ENCODE results near the gene FLNB. TPM values are rescaled to one million over a fixed set of nuclear protein-coding genes. Genes with fewer than 3 reads are reported as not detected.

The FLNB gene
- total RNA-seq, 4 donors from 2014 or later = 61.9 to 114 (median 89.9) TPM

- WGBS = 67% methylated on average over 2 of the region's 2 CpGs
- intact Hi-C loops (cut with DNase I) = loop anchor here (5.0 to 10.0 kb wide), 4 partner anchors 97 to 299 kb away; partner anchors contain the start of genes HTD2 and RPP14
- Histone ChIP-seq H3K27ac (replicated peaks in 1 of 4) (peak overlapping the region; percentile 40 to 92 (median 70)), H3K27me3 (no peaks in the 10 kb centered on the region), H3K4me1 (peaks cover 13 to 30% (median 22%) of the 10 kb centered on the region in 4 donors), H3K36me3 (no peaks in the 10 kb centered on the region), H3K9me3 (no peaks in the 10 kb centered on the region), H3K4me3 (no peak overlapping the region)
- TF ChIP-seq CTCF (IDR thresholded peaks at IDR 0.05) (no peak), POLR2AphosphoS5 (IDR thresholded peaks at IDR 0.05) (no peak), POLR2A (IDR thresholded peaks at IDR 0.05; ENCODE audit: low read depth) (no peak), EP300 (IDR thresholded peaks at IDR 0.05) (no peak)
- no peak for DNase-seq (ENCODE audit: extremely low spot score)
Observed at GRCh38 chr3:58005669-58006068, 2.6 kb upstream of the FLNB start.

GRCh38 chr3:58006661-58007060 is 1.6 kb upstream of the FLNB start:
- 63% methylated on average over 6 of the region's 6 CpGs for WGBS
- H3K4me3 ChIP-seq = no peak overlapping the region
- peak overlapping the region in 3 of 4 donors; percentile 68 to 92 (median 73) for H3K27ac ChIP-seq (replicated peaks in 1 of 4)
- H3K4me1 ChIP-seq = peaks cover 18 to 40% (median 32%) of the 10 kb centered on the region in 4 donors
- no peaks in the 10 kb centered on the region for H3K36me3 ChIP-seq
- DNase-seq (ENCODE audit: extremely low spot score) = no peak
- no peak for TF ChIP-seq POLR2AphosphoS5 (IDR thresholded peaks at IDR 0.05)
- no peak for TF ChIP-seq CTCF (IDR thresholded peaks at IDR 0.05)
- H3K9me3 ChIP-seq = no peaks in the 10 kb centered on the region
- intact Hi-C loops (cut with DNase I) = loop anchor here (5.0 to 10.0 kb wide), 4 partner anchors 96 to 298 kb away; partner anchors contain the start of genes HTD2 and RPP14
- H3K27me3 ChIP-seq = no peaks in the 10 kb centered on the region

- TF ChIP-seq POLR2AphosphoS5 (IDR thresholded peaks at IDR 0.05) (no peak), CTCF (IDR thresholded peaks at IDR 0.05) (no peak), POLR2A (IDR thresholded peaks at IDR 0.05; ENCODE audit: low read depth) (no peak), EP300 (IDR thresholded peaks at IDR 0.05) (no peak)
- peaks cover 31 to 66% (median 57%) of the 10 kb centered on the region in 4 donors for H3K4me1 ChIP-seq
- H3K36me3 ChIP-seq = no peaks in the 10 kb centered on the region
- peak overlapping the region; percentile 77 to 95 (median 86) for H3K4me3 ChIP-seq
- H3K9me3 ChIP-seq = no peaks in the 10 kb centered on the region
- intact Hi-C loops (cut with DNase I) = loop anchor here (5.0 to 10.0 kb wide), 4 partner anchors 93 to 296 kb away; partner anchors contain the start of genes HTD2 and RPP14
- WGBS = 19% methylated on average over 18 of the region's 33 CpGs
- H3K27ac ChIP-seq (replicated peaks in 1 of 4) = peak overlapping the region; percentile 87 to 92 (median 88)
- DNase-seq (ENCODE audit: extremely low spot score) = no peak
- no peaks in the 10 kb centered on the region for H3K27me3 ChIP-seq
Observed at GRCh38 chr3:58009026-58009748, 965 bp downstream of the FLNB start.

GRCh38 chr3:58009749-58010535 is 1.7 kb downstream of the FLNB start:
- DNase-seq (ENCODE audit: extremely low spot score) = no peak
- intact Hi-C loops (cut with DNase I) = loop anchor here (5.0 to 10.0 kb wide), 6 partner anchors 57 to 295 kb away; partner anchors contain the start of genes HTD2 and RPP14
- WGBS = 19% methylated on average over 6 of the region's 6 CpGs

More at GRCh38 chr3:58009749-58010535, 1.7 kb downstream of the FLNB start:
- H3K36me3 ChIP-seq = no peaks in the 10 kb centered on the region
- H3K27ac ChIP-seq (replicated peaks in 1 of 4) = peak overlapping the region; percentile 87 to 92 (median 88)
- TF ChIP-seq EP300 (IDR thresholded peaks at IDR 0.05) (no peak), CTCF (IDR thresholded peaks at IDR 0.05) (no peak), POLR2A (IDR thresholded peaks at IDR 0.05; ENCODE audit: low read depth) (no peak), POLR2AphosphoS5 (IDR thresholded peaks at IDR 0.05) (no peak)
- H3K9me3 ChIP-seq = no peaks in the 10 kb centered on the region
- no peaks in the 10 kb centered on the region for H3K27me3 ChIP-seq
- peaks cover 35 to 70% (median 64%) of the 10 kb centered on the region in 4 donors for H3K4me1 ChIP-seq
- H3K4me3 ChIP-seq = peak overlapping the region; percentile 77 to 95 (median 86)

Data from esophagus muscularis mucosa (tissue), 4 donors.